ENCODE results near the gene TRAPPC2L.

Gene TRAPPC2L, protein sequence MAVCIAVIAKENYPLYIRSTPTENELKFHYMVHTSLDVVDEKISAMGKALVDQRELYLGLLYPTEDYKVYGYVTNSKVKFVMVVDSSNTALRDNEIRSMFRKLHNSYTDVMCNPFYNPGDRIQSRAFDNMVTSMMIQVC

DNA sequence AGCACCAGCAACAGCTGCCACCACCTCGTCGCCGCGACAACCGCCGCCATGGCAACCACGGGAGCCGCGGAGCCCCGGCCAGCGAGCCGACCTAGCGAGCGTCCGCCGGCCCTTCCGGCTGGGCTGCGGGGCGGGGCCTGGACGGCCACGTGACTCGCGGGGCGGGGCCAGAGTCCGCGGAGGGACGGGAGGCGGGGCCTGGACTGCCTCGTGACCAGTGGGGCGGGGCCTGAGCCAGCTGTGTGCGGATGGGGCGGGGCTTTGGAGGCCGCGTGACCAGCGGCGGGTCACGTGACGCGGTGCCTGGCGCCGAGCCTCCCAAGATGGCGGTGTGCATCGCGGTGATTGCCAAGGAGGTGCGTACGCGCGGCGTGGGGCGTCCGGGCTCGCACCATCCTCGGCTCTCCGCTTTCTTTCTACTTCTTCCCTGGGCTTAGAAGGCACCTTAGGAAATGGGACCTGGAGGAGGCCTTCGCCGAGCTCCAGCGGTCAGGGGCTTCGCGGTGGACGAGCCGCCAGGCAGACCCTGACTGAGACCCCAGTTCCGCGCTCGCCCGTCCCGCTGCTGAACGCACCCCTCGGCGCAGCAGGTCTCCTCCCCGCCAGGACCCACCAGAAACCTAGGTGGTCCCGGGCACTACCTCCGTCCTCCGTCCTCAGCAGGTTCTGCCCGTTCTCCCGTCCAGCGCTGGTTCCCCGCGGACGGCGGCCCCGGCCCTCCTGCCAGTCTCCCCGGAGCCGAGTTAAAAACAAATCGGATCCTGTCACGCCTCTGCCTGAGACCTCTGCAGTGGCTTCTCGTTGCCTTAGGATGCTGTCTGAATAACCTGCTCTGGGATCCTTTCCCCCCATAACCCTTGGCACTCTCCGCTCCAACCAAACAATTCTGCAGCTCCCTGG is at the start of gene TRAPPC2L, which contains the start of gene GALNS:
Gene TRAPPC2L, plus strand, starts transcription at position 300 of the 900 bp plus-strand sequence. Its CDS starts 24 bp downstream, at position 324.
Gene GALNS, minus strand, starts transcription at position 120 of the 900 bp plus-strand sequence. Its CDS starts 70 bp downstream, at position 50.
- TF ChIP-seq ZFX (IDR thresholded peaks at IDR 0.05) (no peak), CTCF (conservative IDR thresholded peaks at IDR 0.05) (no peak)
- H3K27ac ChIP-seq: peak within 1 kb of the TSS; percentile 86

DNA sequence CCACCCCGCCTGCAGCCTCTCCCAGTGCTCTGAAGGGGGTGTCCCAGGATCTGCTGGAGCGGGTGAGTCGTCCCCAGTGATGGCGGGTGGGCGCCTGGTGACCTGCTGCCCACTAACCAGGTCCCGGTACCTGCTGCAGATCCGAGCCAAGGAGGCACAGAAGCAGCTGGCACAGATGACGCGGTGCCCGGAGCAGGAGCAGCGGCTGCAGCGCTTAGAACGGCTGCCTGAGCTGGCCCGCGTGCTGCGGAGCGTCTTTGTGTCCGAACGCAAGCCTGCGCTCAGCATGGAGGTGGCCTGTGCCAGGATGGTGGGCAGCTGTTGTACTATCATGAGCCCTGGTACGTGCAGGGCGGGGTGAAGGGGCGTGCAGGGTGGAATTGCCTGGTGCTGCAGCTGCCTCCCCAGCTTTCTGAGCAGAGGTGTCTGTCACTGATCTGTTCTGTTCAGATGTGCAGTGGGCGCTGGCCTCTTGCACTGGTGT is 49.7 kb upstream of the TRAPPC2L start:
- 0 out of 2 replicates have a peak overlapping the region, but pooled peaks have one; percentile 1 for H3K27ac ChIP-seq
- no peak for TF ChIP-seq ZFX (IDR thresholded peaks at IDR 0.05)
- no peak for TF ChIP-seq CTCF (conservative IDR thresholded peaks at IDR 0.05)

DNA sequence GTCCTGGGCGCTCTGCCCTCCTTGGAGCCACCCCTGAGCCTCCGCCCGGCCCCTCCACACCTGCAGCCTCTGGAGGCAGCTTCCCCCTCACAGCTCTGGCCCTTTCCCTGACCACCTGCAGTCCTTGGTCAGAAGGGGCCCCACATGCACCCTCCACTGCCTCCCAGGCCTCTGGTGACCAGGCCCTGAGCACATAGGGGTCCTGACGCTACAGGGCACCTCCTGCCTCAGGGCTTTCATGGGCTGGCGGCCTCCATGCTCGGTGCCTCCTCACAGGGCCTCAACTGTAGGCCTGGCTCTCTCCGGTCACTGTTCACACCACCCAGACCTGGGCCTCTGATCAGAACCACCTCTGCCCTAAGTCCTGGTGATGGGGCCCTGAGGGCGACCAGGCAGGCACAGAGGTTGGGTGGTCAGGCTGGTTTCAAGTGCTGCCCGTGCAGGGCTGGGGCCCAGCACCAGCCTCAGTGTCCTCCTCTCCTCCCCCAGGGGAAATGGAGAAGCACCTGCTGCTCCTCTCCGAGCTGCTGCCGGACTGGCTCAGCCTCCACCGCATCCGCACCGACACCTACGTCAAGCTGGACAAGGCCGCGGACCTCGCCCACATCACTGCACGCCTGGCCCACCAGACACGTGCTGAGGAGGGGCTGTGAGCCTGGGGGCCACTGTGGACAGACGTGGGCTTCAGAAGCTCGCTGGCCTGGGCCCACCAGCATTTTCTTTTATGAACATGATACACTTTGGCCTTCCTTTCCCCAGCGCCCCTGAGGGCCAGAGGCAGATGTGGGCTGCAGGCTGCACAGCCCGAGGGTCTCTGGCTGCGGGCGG is 49.1 kb upstream of the TRAPPC2L start:
- H3K27ac ChIP-seq: peak overlapping the region; percentile 0; the same call in 1 of the 2 replicates
- no peak for TF ChIP-seq ZFX (IDR thresholded peaks at IDR 0.05)
- no peak for TF ChIP-seq CTCF (conservative IDR thresholded peaks at IDR 0.05)

DNA sequence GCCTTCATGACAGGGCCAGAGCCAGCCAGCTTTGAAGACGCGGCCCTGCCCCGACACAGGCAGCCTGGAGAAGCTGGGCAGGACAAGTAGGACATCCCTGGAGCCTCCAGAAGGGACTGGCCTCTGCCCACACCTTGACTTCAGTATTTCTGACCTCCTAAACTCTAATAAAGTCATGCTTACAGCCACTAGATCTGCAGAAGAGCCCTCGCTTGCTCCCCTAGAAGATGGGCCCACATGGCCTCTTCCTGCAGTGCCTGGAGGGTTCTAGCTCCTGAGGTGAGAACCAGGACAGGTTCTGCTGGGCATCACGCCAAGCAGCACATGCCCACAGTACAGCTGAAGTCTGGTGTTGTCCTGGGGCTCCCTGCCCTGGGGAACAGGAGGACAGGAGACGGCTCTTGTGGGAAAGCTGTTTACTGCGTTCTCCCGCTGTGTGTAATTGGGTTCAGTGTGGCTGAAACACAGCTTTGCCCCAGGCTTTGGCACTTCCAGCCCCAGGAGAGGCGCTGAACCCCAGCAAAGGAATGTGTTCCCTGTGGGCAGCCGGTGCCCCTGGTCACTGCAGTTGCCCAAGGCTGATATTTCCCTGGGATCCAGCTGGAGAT is 47.8 kb upstream of the TRAPPC2L start:
- TF ChIP-seq ZFX (IDR thresholded peaks at IDR 0.05) (no peak), CTCF (conservative IDR thresholded peaks at IDR 0.05) (no peak)
- H3K27ac ChIP-seq: peak overlapping the region; percentile 98

GRCh38 chr16:88809676-88810165 is 47.2 kb upstream of the TRAPPC2L start:
- H3K27ac ChIP-seq: peak overlapping the region; percentile 98
- TF ChIP-seq CTCF (conservative IDR thresholded peaks at IDR 0.05) (no peak), ZFX (IDR thresholded peaks at IDR 0.05) (no peak)

- TF ChIP-seq ZFX (IDR thresholded peaks at IDR 0.05) (no peak), CTCF (conservative IDR thresholded peaks at IDR 0.05) (no peak)
- peak overlapping the region; percentile 98 for H3K27ac ChIP-seq
Measured at GRCh38 chr16:88810166-88810911, 46.6 kb upstream of the TRAPPC2L start.

Measured in C4-2B (cell line).